ENCODE results near the gene P2RY8.
"Not testable (repeated sequence)": the region's sequence is repeated elsewhere in the genome, so short reads cannot be mapped to it uniquely, and the experiment has no call there.

Gene P2RY8

DNA sequence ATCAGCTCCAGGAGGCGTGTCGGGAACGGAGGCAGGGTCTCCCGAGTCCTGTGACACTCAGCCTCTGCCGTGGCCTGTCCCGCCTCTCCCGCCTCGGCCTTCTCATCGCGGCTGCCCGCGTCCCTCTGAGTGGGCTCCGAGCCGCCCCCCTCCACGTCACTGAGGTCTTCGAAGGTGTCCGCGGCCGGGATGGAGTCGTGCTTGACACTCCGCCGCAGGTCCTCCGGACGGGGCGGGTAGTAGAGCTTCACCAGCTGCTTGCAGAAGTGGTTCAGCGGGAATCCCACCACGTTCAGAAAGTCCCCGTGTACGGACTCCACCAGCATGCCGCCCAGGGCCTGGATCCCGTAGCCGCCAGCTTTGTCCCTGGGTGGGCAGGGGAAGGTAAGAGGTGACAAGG lies 109.2 kb downstream of the P2RY8 start:
- no peaks in the 10 kb centered on the region for H3K4me1 ChIP-seq (ENCODE audit: control insufficient read depth, low read length)
- no peaks in the 10 kb centered on the region for H3K79me2 ChIP-seq (ENCODE audit: control insufficient read depth, low read length)
- H3K4me2 ChIP-seq (ENCODE audit: low read length) = no peak overlapping the region
- no peak for TF ChIP-seq EZH2phosphoT487 (IDR thresholded peaks at IDR 0.05; ENCODE audit: borderline replicate concordance, low read length)
- TF ChIP-seq CTCF (IDR thresholded peaks at IDR 0.05; ENCODE audit: low read depth, low read length, poor library complexity, severe bottlenecking) = no peak
- H4K20me1 ChIP-seq (ENCODE audit: control insufficient read depth, insufficient read depth, low read depth, low read length) = no peaks in the 10 kb centered on the region
- no peak overlapping the region for H3K27ac ChIP-seq (ENCODE audit: low read depth, low read length)
- H3K9me2 ChIP-seq (replicated peaks; ENCODE audit: control insufficient read depth, low read length) = no peaks in the 10 kb centered on the region
- H3K4me3 ChIP-seq (ENCODE audit: low read length) = no peak overlapping the region
- no peaks in the 10 kb centered on the region for H3F3A ChIP-seq (ENCODE audit: control insufficient read depth, insufficient read depth)
- H3K9me3 ChIP-seq (ENCODE audit: control insufficient read depth, insufficient read depth, low read length) = no peaks in the 10 kb centered on the region
- no peaks in the 10 kb centered on the region for H3K27me3 ChIP-seq (ENCODE audit: control insufficient read depth, low read length)
- peaks cover 32% of the 10 kb centered on the region for H3K36me3 ChIP-seq (ENCODE audit: control insufficient read depth, low read length)

DNA sequence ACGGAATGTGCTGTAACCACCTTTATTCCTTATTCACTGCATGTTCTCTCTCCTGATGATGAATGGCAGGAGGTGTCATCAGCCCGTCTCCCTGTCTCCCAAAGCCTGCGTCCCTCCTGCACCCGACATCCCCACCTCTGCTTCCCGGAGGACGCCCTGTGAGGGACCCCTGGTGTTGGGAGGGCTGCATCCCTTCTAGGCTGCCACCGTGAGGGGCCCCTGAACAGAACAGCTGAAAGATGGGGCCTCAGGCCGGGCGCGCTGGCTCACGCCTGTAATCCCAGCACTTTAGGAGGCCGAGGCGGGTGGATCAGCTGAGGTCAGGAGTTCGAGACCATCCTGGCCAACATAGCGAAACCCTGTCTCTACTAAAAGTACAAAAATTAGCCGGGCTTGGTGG lies 110.7 kb downstream of the P2RY8 start:
- H3F3A ChIP-seq (ENCODE audit: control insufficient read depth, insufficient read depth); H3K9me2 ChIP-seq (replicated peaks; ENCODE audit: control insufficient read depth, low read length); H3K4me3 ChIP-seq (ENCODE audit: low read length); H3K79me2 ChIP-seq (ENCODE audit: control insufficient read depth, low read length); H3K4me2 ChIP-seq (ENCODE audit: low read length); H3K9me3 ChIP-seq (ENCODE audit: control insufficient read depth, insufficient read depth, low read length); H4K20me1 ChIP-seq (ENCODE audit: control insufficient read depth, insufficient read depth, low read depth, low read length); H3K27me3 ChIP-seq (ENCODE audit: control insufficient read depth, low read length); H3K4me1 ChIP-seq (ENCODE audit: control insufficient read depth, low read length); H3K27ac ChIP-seq (ENCODE audit: low read depth, low read length): not testable (repeated sequence)
- peaks cover 42% of the 10 kb centered on the region for H3K36me3 ChIP-seq (ENCODE audit: control insufficient read depth, low read length)

GRCh38 chrX:1425381-1425780 lies 111.6 kb downstream of the P2RY8 start:
- Histone ChIP-seq H3F3A (ENCODE audit: control insufficient read depth, insufficient read depth) (peaks cover 4% of the 10 kb centered on the region; the same call in 1 of the 2 replicates), H3K9me2 (replicated peaks; ENCODE audit: control insufficient read depth, low read length) (no peaks in the 10 kb centered on the region), H3K36me3 (ENCODE audit: control insufficient read depth, low read length) (peaks cover 44% of the 10 kb centered on the region), H3K4me3 (ENCODE audit: low read length) (no peak overlapping the region), H3K79me2 (ENCODE audit: control insufficient read depth, low read length) (no peaks in the 10 kb centered on the region), H3K4me2 (ENCODE audit: low read length) (no peak overlapping the region), H3K4me1 (ENCODE audit: control insufficient read depth, low read length) (no peaks in the 10 kb centered on the region), H3K9me3 (ENCODE audit: control insufficient read depth, insufficient read depth, low read length) (no peaks in the 10 kb centered on the region), H4K20me1 (ENCODE audit: control insufficient read depth, insufficient read depth, low read depth, low read length) (no peaks in the 10 kb centered on the region), H3K27me3 (ENCODE audit: control insufficient read depth, low read length) (no peaks in the 10 kb centered on the region), H3K27ac (ENCODE audit: low read depth, low read length) (no peak overlapping the region)
- TF ChIP-seq EZH2phosphoT487 (IDR thresholded peaks at IDR 0.05; ENCODE audit: borderline replicate concordance, low read length) (no peak), CTCF (IDR thresholded peaks at IDR 0.05; ENCODE audit: low read depth, low read length, poor library complexity, severe bottlenecking) (no peak)

DNA sequence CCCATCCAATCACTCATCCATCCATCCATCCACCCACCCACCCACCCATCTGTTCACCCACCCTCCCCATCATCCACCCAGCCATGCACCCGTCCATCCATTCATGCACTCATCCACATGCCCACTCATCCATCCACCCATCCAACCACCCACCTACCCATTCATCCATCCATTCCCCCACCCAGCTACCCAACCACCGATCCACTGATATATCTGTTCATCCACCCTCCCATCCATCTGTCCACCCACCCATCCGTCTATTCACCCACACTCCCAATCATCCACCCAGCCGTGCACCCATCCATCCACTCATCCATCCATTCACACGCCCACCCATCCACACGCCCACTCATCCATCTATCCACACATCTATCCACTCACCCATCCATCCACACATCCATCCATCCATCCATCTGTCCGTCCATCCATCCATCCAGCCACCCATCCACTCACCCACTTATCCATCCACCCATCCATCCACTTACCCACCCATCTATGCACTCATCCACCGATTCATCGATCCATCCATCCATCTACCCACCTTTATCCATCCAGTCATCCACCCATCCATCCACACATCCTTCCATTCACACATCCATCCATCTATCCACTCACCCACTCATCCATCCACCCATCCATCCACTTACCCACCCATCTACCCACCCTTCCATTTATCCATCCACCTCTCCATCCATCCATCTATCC lies 112.7 kb downstream of the P2RY8 start:
- H3K79me2 ChIP-seq (ENCODE audit: control insufficient read depth, low read length) = no peaks in the 10 kb centered on the region
- no peaks in the 10 kb centered on the region for H3K9me2 ChIP-seq (replicated peaks; ENCODE audit: control insufficient read depth, low read length)
- no peak overlapping the region for H3K4me2 ChIP-seq (ENCODE audit: low read length)
- no peaks in the 10 kb centered on the region for H3K9me3 ChIP-seq (ENCODE audit: control insufficient read depth, insufficient read depth, low read length)
- H3F3A ChIP-seq (ENCODE audit: control insufficient read depth, insufficient read depth) = peaks cover 8% of the 10 kb centered on the region
- H3K27ac ChIP-seq (ENCODE audit: low read depth, low read length) = no peak overlapping the region
- no peak overlapping the region for H3K4me3 ChIP-seq (ENCODE audit: low read length)
- H3K4me1 ChIP-seq (ENCODE audit: control insufficient read depth, low read length) = no peaks in the 10 kb centered on the region
- H3K36me3 ChIP-seq (ENCODE audit: control insufficient read depth, low read length) = peaks cover 42% of the 10 kb centered on the region
- no peak for TF ChIP-seq CTCF (IDR thresholded peaks at IDR 0.05; ENCODE audit: low read depth, low read length, poor library complexity, severe bottlenecking)
- no peak for TF ChIP-seq EZH2phosphoT487 (IDR thresholded peaks at IDR 0.05; ENCODE audit: borderline replicate concordance, low read length)
- no peaks in the 10 kb centered on the region for H4K20me1 ChIP-seq (ENCODE audit: control insufficient read depth, insufficient read depth, low read depth, low read length)
- H3K27me3 ChIP-seq (ENCODE audit: control insufficient read depth, low read length) = no peaks in the 10 kb centered on the region

Data from DOHH2 (cell line).